Measurements from ENCODE around the gene RELN.

Gene RELN

GRCh38 chr7:103796327-103796962 is 193.0 kb downstream of the RELN start:
- Histone ChIP-seq H4K20me1 (ENCODE audit: insufficient read depth, low read length, poor library complexity, severe bottlenecking) (no peaks in the 10 kb centered on the region), H2AFZ (ENCODE audit: low read length) (no peak overlapping the region), H3K4me3 (ENCODE audit: low read length, poor library complexity, severe bottlenecking) (no peak overlapping the region), H3K79me2 (ENCODE audit: insufficient read depth, low read length) (no peaks in the 10 kb centered on the region), H3F3A (ENCODE audit: low read depth) (no peaks in the 10 kb centered on the region; the same call in 1 of the 2 replicates), H3K9ac (ENCODE audit: low read depth, low read length, poor library complexity, severe bottlenecking) (no peak overlapping the region), H3K36me3 (ENCODE audit: insufficient read depth, low read length) (no peaks in the 10 kb centered on the region), H3K27me3 (ENCODE audit: insufficient read depth, low read length, poor library complexity, severe bottlenecking) (no peaks in the 10 kb centered on the region), H3K4me2 (ENCODE audit: low read depth, low read length, poor library complexity, severe bottlenecking) (no peak overlapping the region), H3K4me1 (ENCODE audit: insufficient read depth, low read length, poor library complexity, severe bottlenecking) (no peaks in the 10 kb centered on the region), H3K9me3 (ENCODE audit: insufficient read depth, low read depth, low read length) (no peaks in the 10 kb centered on the region), H3K9me2 (replicated peaks; ENCODE audit: low read depth, low read length) (no peaks in the 10 kb centered on the region)
- TF ChIP-seq CTCF (conservative IDR thresholded peaks at IDR 0.05; ENCODE audit: low read length) (no peak), EZH2phosphoT487 (IDR thresholded peaks at IDR 0.05; ENCODE audit: borderline replicate concordance) (no peak)

- Histone ChIP-seq H3K36me3 (ENCODE audit: insufficient read depth, low read length) (no peaks in the 10 kb centered on the region), H2AFZ (ENCODE audit: low read length) (no peak overlapping the region), H3K9ac (ENCODE audit: low read depth, low read length, poor library complexity, severe bottlenecking) (no peak overlapping the region), H3K9me3 (ENCODE audit: insufficient read depth, low read depth, low read length) (no peaks in the 10 kb centered on the region), H3K4me1 (ENCODE audit: insufficient read depth, low read length, poor library complexity, severe bottlenecking) (no peaks in the 10 kb centered on the region), H3K9me2 (replicated peaks; ENCODE audit: low read depth, low read length) (no peaks in the 10 kb centered on the region), H4K20me1 (ENCODE audit: insufficient read depth, low read length, poor library complexity, severe bottlenecking) (no peaks in the 10 kb centered on the region), H3F3A (ENCODE audit: low read depth) (no peaks in the 10 kb centered on the region; the same call in 1 of the 2 replicates), H3K27me3 (ENCODE audit: insufficient read depth, low read length, poor library complexity, severe bottlenecking) (no peaks in the 10 kb centered on the region), H3K4me3 (ENCODE audit: low read length, poor library complexity, severe bottlenecking) (no peak overlapping the region), H3K4me2 (ENCODE audit: low read depth, low read length, poor library complexity, severe bottlenecking) (no peak overlapping the region), H3K79me2 (ENCODE audit: insufficient read depth, low read length) (no peaks in the 10 kb centered on the region)
- no peak for TF ChIP-seq EZH2phosphoT487 (IDR thresholded peaks at IDR 0.05; ENCODE audit: borderline replicate concordance)
- TF ChIP-seq CTCF (conservative IDR thresholded peaks at IDR 0.05; ENCODE audit: low read length): no peak
Measured at GRCh38 chr7:103795787-103796186, 193.7 kb downstream of the RELN start.

GRCh38 chr7:103795107-103795506 is 194.4 kb downstream of the RELN start:
- Histone ChIP-seq H3K4me2 (ENCODE audit: low read depth, low read length, poor library complexity, severe bottlenecking) (no peak overlapping the region), H3K36me3 (ENCODE audit: insufficient read depth, low read length) (no peaks in the 10 kb centered on the region), H3K9ac (ENCODE audit: low read depth, low read length, poor library complexity, severe bottlenecking) (no peak overlapping the region), H3K79me2 (ENCODE audit: insufficient read depth, low read length) (no peaks in the 10 kb centered on the region), H3K4me3 (ENCODE audit: low read length, poor library complexity, severe bottlenecking) (no peak overlapping the region), H3F3A (ENCODE audit: low read depth) (no peaks in the 10 kb centered on the region; the same call in 1 of the 2 replicates), H3K27me3 (ENCODE audit: insufficient read depth, low read length, poor library complexity, severe bottlenecking) (no peaks in the 10 kb centered on the region), H3K9me2 (replicated peaks; ENCODE audit: low read depth, low read length) (no peaks in the 10 kb centered on the region), H2AFZ (ENCODE audit: low read length) (no peak overlapping the region), H3K4me1 (ENCODE audit: insufficient read depth, low read length, poor library complexity, severe bottlenecking) (no peaks in the 10 kb centered on the region), H4K20me1 (ENCODE audit: insufficient read depth, low read length, poor library complexity, severe bottlenecking) (no peaks in the 10 kb centered on the region), H3K9me3 (ENCODE audit: insufficient read depth, low read depth, low read length) (no peaks in the 10 kb centered on the region)
- TF ChIP-seq EZH2phosphoT487 (IDR thresholded peaks at IDR 0.05; ENCODE audit: borderline replicate concordance) (no peak), CTCF (conservative IDR thresholded peaks at IDR 0.05; ENCODE audit: low read length) (no peak)
